OCI-LY1 (cell line): ENCODE data around the gene HOXB7.

ENCODE experiments used
- H2AFZ ChIP-seq: fragments of 200-600 bp; sonication (generic), shearing (Covaris generic); 2 replicates; pipeline ENCODE4 v1.6.0; 2014; ENCODE audit warnings: antibody characterized with exemption, mild to moderate bottlenecking, low read length
- H3F3A ChIP-seq: fragments of 200-600 bp; sonication (generic), shearing (Covaris generic); 2 replicates; pipeline ENCODE4 v1.6.0; 2014; ENCODE audit warnings: mild to moderate bottlenecking, antibody characterized with exemption, low read length, moderate library complexity; ENCODE audit not compliant: insufficient read depth
- H3K27ac ChIP-seq: fragments of 200-600 bp; sonication (generic); 2 replicates; pipeline ENCODE4 v1.5.1; 2014; ENCODE audit warnings: low read length, mixed run types, mild to moderate bottlenecking, low read depth; ENCODE audit not compliant: poor library complexity, severe bottlenecking
- H3K27me3 ChIP-seq: fragments of 200-600 bp; sonication (generic); 2 replicates; pipeline ENCODE4 v1.6.0; 2014; ENCODE audit warnings: antibody characterized with exemption, mild to moderate bottlenecking, low read length, moderate library complexity; ENCODE audit not compliant: insufficient read depth
- H3K36me3 ChIP-seq: fragments of 200-600 bp; sonication (generic); 2 replicates; pipeline ENCODE4 v1.6.1; 2014; ENCODE audit warnings: mild to moderate bottlenecking, antibody characterized with exemption, low read length, moderate library complexity, mixed read lengths; ENCODE audit not compliant: insufficient read depth
- H3K4me1 ChIP-seq: fragments of 200-600 bp; sonication (generic); 2 replicates; pipeline ENCODE4 v1.5.1; 2014; ENCODE audit warnings: mild to moderate bottlenecking, low read length, moderate library complexity; ENCODE audit not compliant: insufficient read depth, severe bottlenecking
- H3K4me2 ChIP-seq: fragments of 200-600 bp; sonication (generic), shearing (Covaris generic); 2 replicates; pipeline ENCODE4 v1.6.1; 2014; ENCODE audit warnings: low read length
- H3K4me3 ChIP-seq: fragments of 200-600 bp; sonication (generic); 2 replicates; pipeline ENCODE4 v1.5.1; 2014; ENCODE audit warnings: low read length, low read depth, mild to moderate bottlenecking, mixed read lengths; ENCODE audit not compliant: poor library complexity, severe bottlenecking
- H3K79me2 ChIP-seq: fragments of 200-600 bp; shearing (Covaris generic); 2 replicates; pipeline ENCODE4 v1.6.1; 2016; ENCODE audit warnings: mixed run types, low read length, mixed read lengths; ENCODE audit not compliant: insufficient read depth
- H3K9ac ChIP-seq: fragments of 200-600 bp; sonication (generic), shearing (Covaris generic); 2 replicates; pipeline ENCODE4 v1.6.1; 2014; ENCODE audit warnings: mild to moderate bottlenecking, low read length, mixed read lengths
- H3K9me2 ChIP-seq: fragments of 200-600 bp; sonication (generic), shearing (Covaris generic); 2 replicates; pipeline ENCODE4 v1.6.1; 2014; ENCODE audit warnings: low read depth, mild to moderate bottlenecking, low read length, mixed read lengths
- H3K9me3 ChIP-seq: fragments of 200-600 bp; shearing (Covaris generic); 2 replicates; pipeline ENCODE4 v1.6.1; 2014; ENCODE audit warnings: low read length, mixed read lengths
- H4K20me1 ChIP-seq: fragments of 200-600 bp; sonication (generic), shearing (Covaris generic); 2 replicates; pipeline ENCODE4 v1.6.0; 2016; ENCODE audit warnings: mild to moderate bottlenecking, low read length; ENCODE audit not compliant: insufficient read depth
- CTCF ChIP-seq: fragments of 200-600 bp; sonication (generic), shearing (Covaris generic); IDR thresholded peaks from 2 replicates; pipeline ENCODE4 v1.5.1; 2017; ENCODE audit warnings: mild to moderate bottlenecking, antibody characterized with exemption, low read length, moderate library complexity, mixed read lengths
- EZH2 ChIP-seq: fragments of 200-600 bp; sonication (generic), shearing (Covaris generic); IDR thresholded peaks from 2 replicates; pipeline ENCODE4 v1.8.0; 2017; ENCODE audit warnings: borderline replicate concordance, mixed run types, mild to moderate bottlenecking, antibody characterized with exemption, low read length, moderate library complexity, mixed read lengths

Gene HOXB7

GRCh38 chr17:48610282-48611211, at the start of gene HOXB7:
Gene HOXB7, minus strand, starts transcription at chr17:48611017. Its CDS starts 99 bp downstream, at chr17:48610918.
- TF ChIP-seq CTCF (no peak), EZH2 (no peak)
- no peaks in the 10 kb centered on the region for H3K36me3 ChIP-seq
- H3K9me2 ChIP-seq, result no peaks in the 10 kb centered on the region
- peak within 1 kb of the TSS; percentile 63 for H3K4me3 ChIP-seq
- peak within 1 kb of the TSS; percentile 68 for H3K9ac ChIP-seq
- H3K9me3 ChIP-seq, result no peaks in the 10 kb centered on the region
- H2AFZ ChIP-seq, result peak within 1 kb of the TSS; percentile 71; the same call in 1 of the 2 replicates
- H3K27ac ChIP-seq, result no peak within 1 kb of the TSS
- no peaks in the 10 kb centered on the region for H3K27me3 ChIP-seq
- no peaks in the 10 kb centered on the region for H3K79me2 ChIP-seq
- H4K20me1 ChIP-seq, result no peaks in the 10 kb centered on the region
- H3K4me1 ChIP-seq, result peaks cover 3% of the 10 kb centered on the region
- peak within 1 kb of the TSS; percentile 72 for H3K4me2 ChIP-seq
- H3F3A ChIP-seq, result no peaks in the 10 kb centered on the region

- Histone ChIP-seq H3K9me2 (no peaks in the 10 kb centered on the region), H3K27ac (no peak overlapping the region), H3K4me1 (no peaks in the 10 kb centered on the region), H3K9ac (no peak overlapping the region), H3K36me3 (no peaks in the 10 kb centered on the region), H3F3A (no peaks in the 10 kb centered on the region), H4K20me1 (no peaks in the 10 kb centered on the region), H3K4me2 (no peak overlapping the region), H2AFZ (no peak overlapping the region), H3K27me3 (peaks cover 2% of the 10 kb centered on the region; the same call in 1 of the 2 replicates), H3K9me3 (no peaks in the 10 kb centered on the region), H3K4me3 (no peak overlapping the region), H3K79me2 (no peaks in the 10 kb centered on the region)
- TF ChIP-seq EZH2, result no peak
- TF ChIP-seq CTCF, result no peak
Observed at GRCh38 chr17:48655913-48656312, 45.1 kb upstream of the HOXB7 start.

GRCh38 chr17:48649741-48650140, 38.9 kb upstream of the HOXB7 start:
- H3K4me1 ChIP-seq, result no peaks in the 10 kb centered on the region
- H2AFZ ChIP-seq, result no peak overlapping the region
- no peak overlapping the region for H3K27ac ChIP-seq
- no peaks in the 10 kb centered on the region for H4K20me1 ChIP-seq
- no peaks in the 10 kb centered on the region for H3F3A ChIP-seq
- H3K9me3 ChIP-seq, result no peaks in the 10 kb centered on the region
- no peak overlapping the region for H3K4me3 ChIP-seq
- TF ChIP-seq CTCF (no peak), EZH2 (no peak)
- no peaks in the 10 kb centered on the region for H3K36me3 ChIP-seq
- H3K9ac ChIP-seq, result no peak overlapping the region
- no peaks in the 10 kb centered on the region for H3K79me2 ChIP-seq
- no peak overlapping the region for H3K4me2 ChIP-seq
- H3K27me3 ChIP-seq, result no peaks in the 10 kb centered on the region
- H3K9me2 ChIP-seq, result no peaks in the 10 kb centered on the region
